HCT116 (cell line): ENCODE measurements around the gene GJB5. TPM values are rescaled to one million over a fixed set of nuclear protein-coding genes. Genes with fewer than 3 reads are reported as not detected.

Experiments used
- ATAC-seq: fragments of 200-7000 bp; cut with Tn5 transposase; 2 replicates; pipeline ENCODE4 v1.9.1; 2020; ENCODE audit warnings: mild to moderate bottlenecking, moderate library complexity
- BruUV-seq: library from RNA; stranded (reverse); fragments of 400-500 nt; replicated peaks from 2 replicates; lab custom pipeline; 2021; lab: Mats Ljungman, UMichigan
- CTCF ChIA-PET: fragments of 300-600 bp; sonication (Branson Sonifier 250); formaldehyde crosslinking; loops from one replicate; lab custom pipeline; 2021; ENCODE audit warnings: antibody characterized with exemption; lab: Charles Lee
- POLR2A ChIA-PET: fragments of 300-600, 350-600 bp; sonication (Branson Sonifier 250); formaldehyde crosslinking; loops from one replicate; lab custom pipeline; 2021; ENCODE audit warnings: antibody characterized with exemption; lab: Charles Lee
- RAD21 ChIA-PET, 2 experiments: fragments of 300-600 bp; sonication (Branson Sonifier 250); formaldehyde crosslinking; loops; one replicate each; lab custom pipeline; 2023; ENCODE audit warnings: low total read pairs in 2 of 2; ENCODE audit not compliant: uncharacterized antibody in 2 of 2, unreplicated experiment in 2 of 2, low non-redundant PET in 1 of 2; lab: Charles Lee
- DNase-seq: peaks from one replicate; pipeline ENCODE4 v3.0.0-alpha.2; 2010; ENCODE audit warnings: low read depth, low spot score
- H2AFZ ChIP-seq: fragments of 200-600 bp; shearing (Covaris generic), sonication (generic); 2 replicates; pipeline ENCODE4 v1.6.1; 2017; ENCODE audit warnings: low read depth, mixed run types, mixed read lengths, antibody characterized with exemption, low read length; ENCODE audit not compliant: poor library complexity, severe bottlenecking
- H3K27ac ChIP-seq: 2 replicates; pipeline ENCODE4 v1.5.1; 2012; ENCODE audit warnings: low read depth, low read length
- H3K27me3 ChIP-seq: fragments of 200-600 bp; sonication (generic); 2 replicates; pipeline ENCODE4 v1.6.1; 2016; ENCODE audit warnings: mixed run types, low read length, mixed read lengths; ENCODE audit not compliant: insufficient read depth
- H3K36me3 ChIP-seq, 2 experiments: fragments of 200-500 bp in 1 of 2; fragments of 200-600 bp in 1 of 2; sonication (Bioruptor generic) in 1 of 2; sonication (generic) in 1 of 2; 2 replicates each; pipeline versions ENCODE4 v1.5.1 to v1.6.1; 2014 to 2016; ENCODE audit warnings: low read length in 2 of 2, inconsistent platforms in 1 of 2, mixed read lengths in 1 of 2, mixed run types in 1 of 2; ENCODE audit not compliant: insufficient read depth in 2 of 2, control insufficient read depth in 1 of 2
- H3K4me1 ChIP-seq, 2 experiments: fragments of 200-600 bp in 1 of 2; sonication (generic) in 1 of 2; 2 replicates each; pipeline versions ENCODE4 v1.5.1 to v1.6.1; 2012 to 2017; ENCODE audit warnings: low read length in 2 of 2, inconsistent platforms in 1 of 2, mild to moderate bottlenecking in 1 of 2, mixed read lengths in 1 of 2, mixed run types in 1 of 2, moderate library complexity in 1 of 2; ENCODE audit not compliant: insufficient read depth in 2 of 2, control insufficient read depth in 1 of 2
- H3K4me2 ChIP-seq: fragments of 200-600 bp; sonication (generic); 2 replicates; pipeline ENCODE4 v1.6.1; 2017; ENCODE audit warnings: mixed run types, low read length, mixed read lengths
- H3K4me3 ChIP-seq, 2 experiments: fragments of 200-600 bp in 1 of 2; sonication (generic) in 1 of 2; replicated peaks in 1 of 2; 2 replicates each; pipeline ENCODE4 v1.5.1; 2011 to 2016; ENCODE audit warnings: low read length in 2 of 2, control low read depth in 1 of 2, low read depth in 1 of 2, mild to moderate bottlenecking in 1 of 2, mixed read lengths in 1 of 2, mixed run types in 1 of 2
- H3K79me2 ChIP-seq: fragments of 200-600 bp; sonication (generic); 2 replicates; pipeline ENCODE4 v1.6.1; 2017; ENCODE audit warnings: mild to moderate bottlenecking, mixed run types, low read length, moderate library complexity, mixed read lengths; ENCODE audit not compliant: insufficient read depth
- H3K9ac ChIP-seq: fragments of 200-600 bp; sonication (generic); 2 replicates; pipeline ENCODE4 v1.6.1; 2016; ENCODE audit warnings: low read length, mixed read lengths
- H3K9me2 ChIP-seq: fragments of 200-600 bp; sonication (generic), shearing (Covaris generic); 2 replicates; pipeline ENCODE4 v1.6.1; 2017; ENCODE audit warnings: mixed run types, mild to moderate bottlenecking, moderate library complexity; ENCODE audit not compliant: insufficient read depth
- H3K9me3 ChIP-seq, 2 experiments: fragments of 200-500 bp in 1 of 2; fragments of 200-600 bp in 1 of 2; sonication (Bioruptor generic) in 1 of 2; sonication (generic) in 1 of 2; 2 replicates each; pipeline ENCODE4 v1.6.1; 2014 to 2017; ENCODE audit warnings: low read length in 2 of 2, mixed read lengths in 2 of 2, inconsistent platforms in 1 of 2, low read depth in 1 of 2, mild to moderate bottlenecking in 1 of 2, mixed run types in 1 of 2, moderate library complexity in 1 of 2; ENCODE audit not compliant: control insufficient read depth in 1 of 2, insufficient read depth in 1 of 2
- H4K20me1 ChIP-seq: fragments of 200-600 bp; sonication (generic), shearing (Covaris generic); 2 replicates; pipeline ENCODE4 v1.6.1; 2017; ENCODE audit warnings: mixed run types, mild to moderate bottlenecking, moderate library complexity; ENCODE audit not compliant: insufficient read depth
- CEBPB ChIP-seq: IDR thresholded peaks from 2 replicates; pipeline ENCODE4 v1.6.1; 2012; ENCODE audit warnings: low read depth
- EGR1 ChIP-seq: IDR thresholded peaks from 2 replicates; pipeline ENCODE4 v1.6.1; 2012; ENCODE audit warnings: low read depth
- ELF1 ChIP-seq: IDR thresholded peaks from 2 replicates; pipeline ENCODE4 v1.6.1; 2012; ENCODE audit warnings: low read depth, borderline replicate concordance
- EZH2phosphoT487 ChIP-seq: fragments of 200-600 bp; IDR thresholded peaks from 2 replicates; pipeline ENCODE4 v1.6.1; 2018; ENCODE audit warnings: antibody characterized with exemption, borderline replicate concordance
- FOSL1 ChIP-seq: IDR thresholded peaks from 2 replicates; pipeline ENCODE4 v1.6.1; 2012; ENCODE audit warnings: low read depth
- JUND ChIP-seq: IDR thresholded peaks from 2 replicates; pipeline ENCODE4 v1.6.1; 2012
- POLR2A ChIP-seq: IDR thresholded peaks from 2 replicates; pipeline ENCODE4 v1.7.0; 2011; ENCODE audit warnings: borderline replicate concordance; ENCODE audit not compliant: insufficient read depth, insufficient read length; ENCODE audit errors: extremely low read depth
- POLR2AphosphoS5 ChIP-seq: IDR thresholded peaks from 2 replicates; pipeline ENCODE4 v1.6.1; 2011; ENCODE audit warnings: mild to moderate bottlenecking, low read depth, low read length, moderate library complexity
- SIN3A ChIP-seq: IDR thresholded peaks from 2 replicates; pipeline ENCODE4 v1.6.1; 2012; ENCODE audit warnings: low read depth
- SRF ChIP-seq: IDR thresholded peaks from 2 replicates; pipeline ENCODE4 v1.6.1; 2012; ENCODE audit warnings: low read depth
- intact Hi-C: fragments of 100-400 bp; cut with micrococcal nuclease; formaldehyde crosslinking; loops from 2 replicates; pipeline ENCODE4 v1.10.0; 2022
- total RNA-seq: library from RNA; stranded (reverse); gene quantifications from one replicate; pipeline ENCODE4 v1.2.1, GENCODE V29; 2021; ENCODE audit not compliant: unreplicated experiment
- TF ChIP-seq, protein P1 (sequence below): IDR thresholded peaks from 2 replicates; pipeline ENCODE4 v1.6.1; 2011; ENCODE audit warnings: mild to moderate bottlenecking, low read length, moderate library complexity; ENCODE audit not compliant: insufficient replicate concordance; ENCODE audit errors: extremely low read depth
- TF ChIP-seq, protein P2 (sequence below), 3 experiments: fragments of 200-600 bp in 1 of 3; sonication (generic) in 1 of 3; IDR thresholded peaks in 2 of 3; conservative IDR thresholded peaks in 1 of 3; 2 replicates each; pipeline ENCODE4 v1.5.1; 2012 to 2017; ENCODE audit warnings: low read depth in 2 of 3, low read length in 2 of 3, antibody characterized with exemption in 1 of 3, borderline replicate concordance in 1 of 3, control low read depth in 1 of 3, mild to moderate bottlenecking in 1 of 3, mixed read lengths in 1 of 3, mixed run types in 1 of 3, moderate library complexity in 1 of 3; ENCODE audit not compliant: insufficient read depth in 1 of 3
- TF ChIP-seq, protein P3 (sequence below): IDR thresholded peaks from 2 replicates; pipeline ENCODE4 v1.6.1; 2012
- TF ChIP-seq, protein P4 (sequence below): IDR thresholded peaks from 2 replicates; pipeline ENCODE4 v1.6.1; 2012

The GJB5 gene
- total RNA-seq, 1 experiment from 2014 or later, result 4.6 TPM

DNA sequence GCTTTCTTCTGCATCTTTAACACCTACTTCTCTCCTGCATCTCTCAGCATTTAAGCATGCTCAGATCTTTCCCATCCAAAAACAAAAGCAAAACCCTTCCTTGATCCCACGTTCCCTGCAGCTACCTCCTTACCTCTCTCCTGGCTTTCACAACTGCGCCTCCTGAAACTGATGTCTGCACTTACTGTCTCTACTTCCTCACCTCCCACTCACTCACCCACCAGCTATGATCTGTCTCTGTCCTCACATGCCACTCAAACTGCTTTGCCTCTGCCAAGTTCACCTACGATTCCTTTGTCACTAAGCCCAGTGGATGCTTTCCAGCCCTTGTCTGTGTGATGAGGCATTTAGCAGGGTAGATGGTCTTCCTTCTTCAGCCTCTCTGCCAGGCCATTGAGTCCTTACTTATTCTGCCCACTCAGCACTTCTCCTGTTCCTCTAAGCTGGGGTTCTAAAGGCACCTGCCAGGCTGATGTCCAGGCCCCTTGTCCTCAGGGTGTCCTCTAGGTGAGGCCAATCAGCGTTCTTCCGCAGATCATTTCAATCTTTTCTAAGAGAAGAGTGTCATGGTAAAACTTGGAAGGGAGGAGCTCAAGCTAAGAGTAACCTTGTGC, 16.2 kb downstream of the GJB5 start:
- POLR2A ChIA-PET, result no interaction called here
- ATAC-seq, result 0 out of 2 replicates have a peak, but pooled peaks have one; percentile 12
- no TSS peak for BruUV-seq
- no peak for DNase-seq
- Histone ChIP-seq H3K27me3 (no peaks in the 10 kb centered on the region), H3K9ac (no peak overlapping the region), H4K20me1 (no peaks in the 10 kb centered on the region), H3K79me2 (no peaks in the 10 kb centered on the region), H3K4me2 (peak overlapping the region; percentile 56)
- TF ChIP-seq CEBPB (no peak), SRF (no peak), EGR1 (no peak), EZH2phosphoT487 (no peak), POLR2AphosphoS5 (no peak), SIN3A (no peak), POLR2A (no peak), FOSL1 (no peak), JUND (no peak), ELF1 (no peak)
- TF ChIP-seq, protein P1, sequence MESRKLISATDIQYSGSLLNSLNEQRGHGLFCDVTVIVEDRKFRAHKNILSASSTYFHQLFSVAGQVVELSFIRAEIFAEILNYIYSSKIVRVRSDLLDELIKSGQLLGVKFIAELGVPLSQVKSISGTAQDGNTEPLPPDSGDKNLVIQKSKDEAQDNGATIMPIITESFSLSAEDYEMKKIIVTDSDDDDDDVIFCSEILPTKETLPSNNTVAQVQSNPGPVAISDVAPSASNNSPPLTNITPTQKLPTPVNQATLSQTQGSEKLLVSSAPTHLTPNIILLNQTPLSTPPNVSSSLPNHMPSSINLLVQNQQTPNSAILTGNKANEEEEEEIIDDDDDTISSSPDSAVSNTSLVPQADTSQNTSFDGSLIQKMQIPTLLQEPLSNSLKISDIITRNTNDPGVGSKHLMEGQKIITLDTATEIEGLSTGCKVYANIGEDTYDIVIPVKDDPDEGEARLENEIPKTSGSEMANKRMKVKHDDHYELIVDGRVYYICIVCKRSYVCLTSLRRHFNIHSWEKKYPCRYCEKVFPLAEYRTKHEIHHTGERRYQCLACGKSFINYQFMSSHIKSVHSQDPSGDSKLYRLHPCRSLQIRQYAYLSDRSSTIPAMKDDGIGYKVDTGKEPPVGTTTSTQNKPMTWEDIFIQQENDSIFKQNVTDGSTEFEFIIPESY, result no peak
- TF ChIP-seq, protein P2, sequence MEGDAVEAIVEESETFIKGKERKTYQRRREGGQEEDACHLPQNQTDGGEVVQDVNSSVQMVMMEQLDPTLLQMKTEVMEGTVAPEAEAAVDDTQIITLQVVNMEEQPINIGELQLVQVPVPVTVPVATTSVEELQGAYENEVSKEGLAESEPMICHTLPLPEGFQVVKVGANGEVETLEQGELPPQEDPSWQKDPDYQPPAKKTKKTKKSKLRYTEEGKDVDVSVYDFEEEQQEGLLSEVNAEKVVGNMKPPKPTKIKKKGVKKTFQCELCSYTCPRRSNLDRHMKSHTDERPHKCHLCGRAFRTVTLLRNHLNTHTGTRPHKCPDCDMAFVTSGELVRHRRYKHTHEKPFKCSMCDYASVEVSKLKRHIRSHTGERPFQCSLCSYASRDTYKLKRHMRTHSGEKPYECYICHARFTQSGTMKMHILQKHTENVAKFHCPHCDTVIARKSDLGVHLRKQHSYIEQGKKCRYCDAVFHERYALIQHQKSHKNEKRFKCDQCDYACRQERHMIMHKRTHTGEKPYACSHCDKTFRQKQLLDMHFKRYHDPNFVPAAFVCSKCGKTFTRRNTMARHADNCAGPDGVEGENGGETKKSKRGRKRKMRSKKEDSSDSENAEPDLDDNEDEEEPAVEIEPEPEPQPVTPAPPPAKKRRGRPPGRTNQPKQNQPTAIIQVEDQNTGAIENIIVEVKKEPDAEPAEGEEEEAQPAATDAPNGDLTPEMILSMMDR (IDR thresholded peaks at IDR 0.05 in 2 of 3, conservative IDR thresholded peaks at IDR 0.05 in 1 of 3; ENCODE audit: borderline replicate concordance in 1 of 3, insufficient read depth in 1 of 3, low read depth in 2 of 3, low read length in 2 of 3), result no peak
- TF ChIP-seq, protein P3, sequence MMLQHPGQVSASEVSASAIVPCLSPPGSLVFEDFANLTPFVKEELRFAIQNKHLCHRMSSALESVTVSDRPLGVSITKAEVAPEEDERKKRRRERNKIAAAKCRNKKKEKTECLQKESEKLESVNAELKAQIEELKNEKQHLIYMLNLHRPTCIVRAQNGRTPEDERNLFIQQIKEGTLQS, result no peak
- TF ChIP-seq, protein P4, sequence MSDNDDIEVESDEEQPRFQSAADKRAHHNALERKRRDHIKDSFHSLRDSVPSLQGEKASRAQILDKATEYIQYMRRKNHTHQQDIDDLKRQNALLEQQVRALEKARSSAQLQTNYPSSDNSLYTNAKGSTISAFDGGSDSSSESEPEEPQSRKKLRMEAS, result no peak
- TF ChIP-seq, all 23 proteins: peak for 0
- Histone ChIP-seq H3K4me1 (peaks cover 9 to 29% of the 10 kb centered on the region in 2 experiments), H3K9me3 (no peaks in the 10 kb centered on the region), H3K27ac (no peak overlapping the region), H3K36me3 (no peaks in the 10 kb centered on the region), H3K9me2 (no peaks in the 10 kb centered on the region), H3K4me3 (no peak overlapping the region), H2AFZ (no peak overlapping the region)
- intact Hi-C loops, result no loop called here
- ChIA-PET CTCF (no interaction called here), RAD21 (no interaction called here)
